DND-41 (cell line): Measurements from ENCODE around the gene CCR2.

Experiments
- ATAC-seq: fragments of 200-7000 bp; cut with Tn5 transposase; 3 replicates; pipeline ENCODE4 v1.9.1; 2021; ENCODE audit warnings: low read depth; ENCODE audit not compliant: insufficient read depth
- DNase-seq: peaks from one replicate; pipeline ENCODE4 v3.0.0-alpha.2; 2020
- H2AFZ ChIP-seq: 2 replicates; pipeline ENCODE4 v1.6.0; 2012; ENCODE audit warnings: low read depth, low read length
- H3K27ac ChIP-seq: 2 replicates; pipeline ENCODE4 v1.5.1; 2012; ENCODE audit warnings: low read length, inconsistent platforms
- H3K27me3 ChIP-seq: fragments of 200-600 bp; sonication (generic); 2 replicates; pipeline ENCODE4 v1.6.0; 2012; ENCODE audit warnings: low read length, mild to moderate bottlenecking, inconsistent platforms; ENCODE audit not compliant: insufficient read depth, poor library complexity
- H3K36me3 ChIP-seq: 2 replicates; pipeline ENCODE4 v1.5.1; 2012; ENCODE audit warnings: low read length, inconsistent platforms; ENCODE audit not compliant: insufficient read depth
- H3K4me1 ChIP-seq: 2 replicates; pipeline ENCODE4 v1.5.1; 2012; ENCODE audit warnings: mild to moderate bottlenecking, low read length; ENCODE audit not compliant: insufficient read depth
- H3K4me2 ChIP-seq: 2 replicates; pipeline ENCODE4 v1.6.0; 2012; ENCODE audit warnings: mild to moderate bottlenecking, moderate library complexity, low read length, inconsistent platforms; ENCODE audit not compliant: insufficient read depth
- H3K4me3 ChIP-seq, 2 experiments: fragments of 200-600 bp in 1 of 2; shearing (Covaris generic) in 1 of 2; 2 replicates each; pipeline ENCODE4 v1.5.1; 2012 to 2016; ENCODE audit warnings: inconsistent platforms in 2 of 2, low read length in 2 of 2, mild to moderate bottlenecking in 2 of 2, low read depth in 1 of 2, moderate library complexity in 1 of 2
- H3K79me2 ChIP-seq: 2 replicates; pipeline ENCODE4 v1.6.0; 2012; ENCODE audit warnings: low read length, inconsistent platforms; ENCODE audit not compliant: insufficient read depth
- H3K9ac ChIP-seq: 2 replicates; pipeline ENCODE4 v1.6.0; 2012; ENCODE audit warnings: low read depth, mild to moderate bottlenecking, inconsistent platforms, low read length, moderate library complexity
- H3K9me3 ChIP-seq: 2 replicates; pipeline ENCODE4 v1.5.1; 2012; ENCODE audit warnings: low read length, moderate library complexity, mild to moderate bottlenecking, inconsistent platforms; ENCODE audit not compliant: insufficient read depth, severe bottlenecking
- H4K20me1 ChIP-seq: 2 replicates; pipeline ENCODE4 v1.6.0; 2012; ENCODE audit warnings: low read length; ENCODE audit not compliant: insufficient read depth
- EZH2 ChIP-seq: IDR thresholded peaks from 3 replicates; pipeline ENCODE4 v1.6.1; 2012; ENCODE audit warnings: borderline replicate concordance, low read depth, mild to moderate bottlenecking, moderate library complexity, low read length, inconsistent platforms; ENCODE audit not compliant: severe bottlenecking
- TF ChIP-seq, protein P1 (sequence below): IDR thresholded peaks from 2 replicates; pipeline ENCODE4 v1.5.1; 2012; ENCODE audit warnings: borderline replicate concordance, low read length, moderate library complexity, mild to moderate bottlenecking; ENCODE audit not compliant: poor library complexity, severe bottlenecking; ENCODE audit errors: extremely low read depth

Gene CCR2

DNA sequence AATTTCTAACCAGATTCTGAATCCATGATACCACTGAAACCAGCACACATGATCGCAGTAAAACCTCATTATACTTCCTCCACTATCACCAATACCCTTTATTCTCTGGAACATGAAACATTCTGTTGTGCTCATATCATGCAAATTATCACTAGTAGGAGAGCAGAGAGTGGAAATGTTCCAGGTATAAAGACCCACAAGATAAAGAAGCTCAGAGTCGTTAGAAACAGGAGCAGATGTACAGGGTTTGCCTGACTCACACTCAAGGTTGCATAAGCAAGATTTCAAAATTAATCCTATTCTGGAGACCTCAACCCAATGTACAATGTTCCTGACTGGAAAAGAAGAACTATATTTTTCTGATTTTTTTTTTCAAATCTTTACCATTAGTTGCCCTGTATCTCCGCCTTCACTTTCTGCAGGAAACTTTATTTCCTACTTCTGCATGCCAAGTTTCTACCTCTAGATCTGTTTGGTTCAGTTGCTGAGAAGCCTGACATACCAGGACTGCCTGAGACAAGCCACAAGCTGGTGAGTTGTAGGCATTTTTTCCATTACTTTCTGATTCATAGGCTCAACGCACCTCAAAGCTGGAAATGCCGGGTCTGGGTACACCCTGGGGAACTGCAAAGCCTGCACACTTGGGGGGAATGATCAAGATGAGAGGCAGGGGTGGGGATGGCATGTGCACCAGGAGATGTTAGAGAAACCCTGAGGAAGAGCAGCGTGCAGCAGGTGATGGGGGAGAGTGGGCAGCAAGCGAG lies at the start of gene CCR2:
TSS of gene CCR2 (plus strand) at position 465 of the 764 bp plus-strand sequence. CDS start 3,417 bp downstream, outside the sequence.
- ATAC-seq (no peak), DNase-seq (no peak)
- Histone ChIP-seq H3K4me1 (peaks cover 50% of the 10 kb centered on the region), H3K27ac (peak within 1 kb of the TSS; percentile 34), H3K4me2 (no peak within 1 kb of the TSS), H3K36me3 (no peaks in the 10 kb centered on the region), H3K9me3 (no peaks in the 10 kb centered on the region), H2AFZ (no peak within 1 kb of the TSS), H3K9ac (no peak within 1 kb of the TSS; the same call in 1 of the 2 replicates), H3K79me2 (no peaks in the 10 kb centered on the region), H4K20me1 (no peaks in the 10 kb centered on the region), H3K27me3 (no peaks in the 10 kb centered on the region), H3K4me3 (no peak within 1 kb of the TSS)
- TF ChIP-seq EZH2: no peak
- TF ChIP-seq, protein P1, sequence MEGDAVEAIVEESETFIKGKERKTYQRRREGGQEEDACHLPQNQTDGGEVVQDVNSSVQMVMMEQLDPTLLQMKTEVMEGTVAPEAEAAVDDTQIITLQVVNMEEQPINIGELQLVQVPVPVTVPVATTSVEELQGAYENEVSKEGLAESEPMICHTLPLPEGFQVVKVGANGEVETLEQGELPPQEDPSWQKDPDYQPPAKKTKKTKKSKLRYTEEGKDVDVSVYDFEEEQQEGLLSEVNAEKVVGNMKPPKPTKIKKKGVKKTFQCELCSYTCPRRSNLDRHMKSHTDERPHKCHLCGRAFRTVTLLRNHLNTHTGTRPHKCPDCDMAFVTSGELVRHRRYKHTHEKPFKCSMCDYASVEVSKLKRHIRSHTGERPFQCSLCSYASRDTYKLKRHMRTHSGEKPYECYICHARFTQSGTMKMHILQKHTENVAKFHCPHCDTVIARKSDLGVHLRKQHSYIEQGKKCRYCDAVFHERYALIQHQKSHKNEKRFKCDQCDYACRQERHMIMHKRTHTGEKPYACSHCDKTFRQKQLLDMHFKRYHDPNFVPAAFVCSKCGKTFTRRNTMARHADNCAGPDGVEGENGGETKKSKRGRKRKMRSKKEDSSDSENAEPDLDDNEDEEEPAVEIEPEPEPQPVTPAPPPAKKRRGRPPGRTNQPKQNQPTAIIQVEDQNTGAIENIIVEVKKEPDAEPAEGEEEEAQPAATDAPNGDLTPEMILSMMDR: no peak

DNA sequence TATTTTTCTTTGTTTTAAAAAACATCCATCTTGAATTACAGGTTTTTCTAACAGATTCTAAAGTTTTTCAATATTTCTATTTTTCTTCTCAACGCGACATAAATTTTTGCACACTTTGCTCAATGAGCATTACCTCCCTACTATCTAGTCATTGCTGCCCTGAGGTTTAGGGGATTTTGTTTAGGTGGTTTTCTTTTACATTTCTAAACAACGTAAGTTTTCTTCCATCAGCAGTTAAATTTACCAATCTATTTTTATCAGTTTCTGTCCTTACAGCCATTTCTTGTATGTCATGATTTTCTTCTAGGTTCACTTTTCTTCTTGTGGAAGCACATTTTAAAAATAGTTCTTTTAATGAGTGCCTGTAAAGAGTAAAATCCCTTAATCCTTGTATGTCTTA lies 49.2 kb upstream of the CCR2 start:
- DNase-seq (no peak), ATAC-seq (no peak)
- H2AFZ ChIP-seq: no peak overlapping the region
- H4K20me1 ChIP-seq: no peaks in the 10 kb centered on the region
- H3K27ac ChIP-seq: no peak overlapping the region
- H3K36me3 ChIP-seq: no peaks in the 10 kb centered on the region
- no peak overlapping the region for H3K4me2 ChIP-seq
- no peak for TF ChIP-seq EZH2
- TF ChIP-seq, protein P1: no peak
- H3K4me1 ChIP-seq: peaks cover 25% of the 10 kb centered on the region
- H3K9me3 ChIP-seq: no peaks in the 10 kb centered on the region
- no peaks in the 10 kb centered on the region for H3K27me3 ChIP-seq
- no peak overlapping the region for H3K4me3 ChIP-seq
- H3K9ac ChIP-seq: no peak overlapping the region
- no peaks in the 10 kb centered on the region for H3K79me2 ChIP-seq

DNA sequence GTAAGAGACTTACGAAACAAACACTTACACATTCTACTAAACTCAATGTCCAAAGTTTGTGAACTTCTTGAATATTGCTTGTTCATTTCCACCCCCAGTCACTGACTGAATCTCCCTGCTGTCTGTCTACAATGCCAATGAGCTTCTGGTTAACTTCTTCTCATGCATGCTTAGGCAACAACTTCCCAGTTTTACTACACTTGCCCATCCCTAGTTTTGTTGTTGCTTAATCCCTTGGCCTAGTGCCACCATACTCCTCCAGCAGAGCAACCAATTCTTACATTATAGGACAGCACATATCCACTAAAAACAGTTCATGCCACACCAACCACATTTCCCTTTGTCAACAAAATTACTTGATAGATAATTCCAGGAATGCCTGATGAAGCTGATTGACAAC lies 40.9 kb upstream of the CCR2 start:
- no peak for TF ChIP-seq EZH2
- TF ChIP-seq, protein P1: no peak
- Histone ChIP-seq H3K36me3 (no peaks in the 10 kb centered on the region), H3K4me1 (peaks cover 15% of the 10 kb centered on the region), H3K27me3 (no peaks in the 10 kb centered on the region), H3K27ac (no peak overlapping the region), H4K20me1 (no peaks in the 10 kb centered on the region), H3K4me3 (no peak overlapping the region), H3K9me3 (peaks cover 5% of the 10 kb centered on the region), H2AFZ (no peak overlapping the region), H3K9ac (no peak overlapping the region), H3K79me2 (no peaks in the 10 kb centered on the region), H3K4me2 (no peak overlapping the region)
- ATAC-seq (no peak), DNase-seq (no peak)
